HG03064 (cell line): Measurements from ENCODE around the gene IGFN1.

Experiments
- ATAC-seq: cut with Tn5 transposase; IDR thresholded peaks from one replicate; pipeline ENCODE4 v1.9.1; 2021; ENCODE audit warnings: low read depth; ENCODE audit not compliant: unreplicated experiment

Gene IGFN1

GRCh38 chr1:201215531-201216357 is 25.1 kb downstream of the IGFN1 start:
- ATAC-seq = no peak

- ATAC-seq = no peak
Measured at GRCh38 chr1:201216395-201217085, 25.9 kb downstream of the IGFN1 start.

- ATAC-seq = no peak
Measured at GRCh38 chr1:201217146-201217545, 26.5 kb downstream of the IGFN1 start.

- no peak for ATAC-seq
Measured at GRCh38 chr1:201217851-201218250, 27.2 kb downstream of the IGFN1 start.

- ATAC-seq = no peak
Measured at GRCh38 chr1:201218409-201218808, 27.8 kb downstream of the IGFN1 start.

GRCh38 chr1:201219481-201220387 is 29.1 kb downstream of the IGFN1 start:
- no peak for ATAC-seq

GRCh38 chr1:201220388-201220715 is 29.7 kb downstream of the IGFN1 start:
- ATAC-seq = no peak

- no peak for ATAC-seq
Measured at GRCh38 chr1:201221201-201221846, 30.7 kb downstream of the IGFN1 start.

GRCh38 chr1:201222125-201222524 is 31.5 kb downstream of the IGFN1 start:
- ATAC-seq = no peak

- ATAC-seq = no peak
Measured at GRCh38 chr1:201223852-201224665, 33.4 kb downstream of the IGFN1 start.

- no peak for ATAC-seq
Measured at GRCh38 chr1:201224666-201225370, 34.2 kb downstream of the IGFN1 start.

- ATAC-seq = no peak
Measured at GRCh38 chr1:201226178-201226514, 35.5 kb downstream of the IGFN1 start.

GRCh38 chr1:201226859-201227488 is 36.4 kb downstream of the IGFN1 start:
- no peak for ATAC-seq

- no peak for ATAC-seq
Measured at GRCh38 chr1:201228011-201228983, 37.7 kb downstream of the IGFN1 start.

GRCh38 chr1:201229095-201229494 is 38.5 kb downstream of the IGFN1 start:
- no peak for ATAC-seq

- ATAC-seq = no peak
Measured at GRCh38 chr1:201229771-201230635, 39.4 kb downstream of the IGFN1 start.

- no peak for ATAC-seq
Measured at GRCh38 chr1:201230676-201231075, 40.1 kb downstream of the IGFN1 start.
